ENCODE data around the gene OR10AD1. TPM values are rescaled to one million over a fixed set of nuclear protein-coding genes. Genes with fewer than 3 reads are reported as not detected.

Gene OR10AD1
- total and polyA plus RNA-seq, 9 of the 15 experiments (the other 6 are each of a cell fraction or from before 2014, with no cell fraction given) = not detected

DNA sequence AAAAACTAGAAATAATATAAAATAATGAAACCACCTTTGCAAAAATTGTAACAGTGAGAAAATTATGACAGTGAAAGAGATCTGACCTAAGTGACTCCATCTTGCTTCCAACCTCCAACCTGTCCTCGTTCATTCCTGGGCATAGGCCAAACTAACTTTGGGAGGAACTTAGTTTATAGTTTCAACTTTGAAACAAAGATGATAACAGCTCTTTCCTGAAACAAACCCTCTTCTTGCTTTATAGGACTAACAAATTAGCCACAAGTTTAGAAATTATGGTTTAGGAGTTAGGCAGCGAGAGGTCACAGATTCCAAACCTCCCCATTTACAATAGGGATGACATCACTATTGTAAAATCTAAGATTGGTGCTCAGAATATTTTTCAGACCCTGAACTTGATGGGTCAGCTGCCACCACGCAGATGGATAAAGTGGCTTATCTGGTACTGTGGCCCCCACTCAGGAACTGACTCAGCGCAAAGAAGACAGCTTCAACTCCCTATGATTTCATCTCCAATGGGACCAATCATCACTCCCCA, 32.8 kb upstream of the OR10AD1 start (continued):
- TF ChIP-seq KAT7 (CRISPR knock-in tag; IDR thresholded peaks at IDR 0.05; ENCODE audit: borderline replicate concordance) = no peak
- TF ChIP-seq C11orf30 (IDR thresholded peaks at IDR 0.05; ENCODE audit: low read depth) = peak; percentile 81
- TF ChIP-seq NR4A1 (CRISPR knock-in tag; IDR thresholded peaks at IDR 0.05) = no peak
- peak; percentile 95 for TF ChIP-seq NR4A1 (tag; IDR thresholded peaks at IDR 0.05)
- no peak for TF ChIP-seq CEBPG (CRISPR knock-in tag; IDR thresholded peaks at IDR 0.05)
- peak in 1 of 2 experiments; percentile 25; a peak in 1 of 4 replicates for TF ChIP-seq CEBPG (tag; conservative IDR thresholded peaks at IDR 0.05 in 1 of 2, IDR thresholded peaks at IDR 0.05 in 1 of 2)
- TF ChIP-seq POLR2AphosphoS2 (IDR thresholded peaks at IDR 0.05; ENCODE audit: low read length) = no peak
- TF ChIP-seq SRSF9 (IDR thresholded peaks at IDR 0.05; ENCODE audit: borderline replicate concordance, low read depth, low read length) = no peak
- TF ChIP-seq SRSF3 (IDR thresholded peaks at IDR 0.05; ENCODE audit: insufficient read depth, low read length) = no peak
- no peak for TF ChIP-seq EHMT2 (IDR thresholded peaks at IDR 0.05)
- TF ChIP-seq ZNF347 (CRISPR knock-in tag; IDR thresholded peaks at IDR 0.05; ENCODE audit: low read depth) = no peak
- TF ChIP-seq MAFK (IDR thresholded peaks at IDR 0.05; ENCODE audit: low read length) = peak; percentile 43; the same call in 1 of the 2 replicates
- peak; percentile 24; the same call in 1 of the 2 replicates for TF ChIP-seq NCOR1 (IDR thresholded peaks at IDR 0.05)
- no peak for TF ChIP-seq HDAC1 (IDR thresholded peaks at IDR 0.05)
- TF ChIP-seq HNRNPH1 (optimal IDR thresholded peaks at IDR 0.05; ENCODE audit: low read depth, low read length) = no peak
- no peak; the same call in 1 of the 2 replicates for TF ChIP-seq GABPA (tag; conservative IDR thresholded peaks at IDR 0.05; ENCODE audit: low read depth)
- peak; percentile 20 to 42; a peak in 1 of 4 replicates for TF ChIP-seq KDM1A (IDR thresholded peaks at IDR 0.05)
- TF ChIP-seq ZFPM2 (CRISPR knock-in tag; IDR thresholded peaks at IDR 0.05) = no peak
- peak; percentile 97 for TF ChIP-seq PTTG1 (tag; IDR thresholded peaks at IDR 0.05; ENCODE audit: low read depth)
- TF ChIP-seq CHD4 (IDR thresholded peaks at IDR 0.05; ENCODE audit: insufficient read depth, insufficient replicate concordance, low read depth, low read length, poor library complexity, severe bottlenecking) = no peak
- peak; percentile 71; the same call in 1 of the 2 replicates for TF ChIP-seq ZNF41 (CRISPR knock-in tag; conservative IDR thresholded peaks at IDR 0.05)
- TF ChIP-seq, protein P1, sequence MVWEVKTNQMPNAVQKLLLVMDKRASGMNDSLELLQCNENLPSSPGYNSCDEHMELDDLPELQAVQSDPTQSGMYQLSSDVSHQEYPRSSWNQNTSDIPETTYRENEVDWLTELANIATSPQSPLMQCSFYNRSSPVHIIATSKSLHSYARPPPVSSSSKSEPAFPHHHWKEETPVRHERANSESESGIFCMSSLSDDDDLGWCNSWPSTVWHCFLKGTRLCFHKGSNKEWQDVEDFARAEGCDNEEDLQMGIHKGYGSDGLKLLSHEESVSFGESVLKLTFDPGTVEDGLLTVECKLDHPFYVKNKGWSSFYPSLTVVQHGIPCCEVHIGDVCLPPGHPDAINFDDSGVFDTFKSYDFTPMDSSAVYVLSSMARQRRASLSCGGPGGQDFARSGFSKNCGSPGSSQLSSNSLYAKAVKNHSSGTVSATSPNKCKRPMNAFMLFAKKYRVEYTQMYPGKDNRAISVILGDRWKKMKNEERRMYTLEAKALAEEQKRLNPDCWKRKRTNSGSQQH (CRISPR knock-in tag; IDR thresholded peaks at IDR 0.05) = peak; percentile 88
- peak; percentile 97 for TF ChIP-seq DDX20 (tag; IDR thresholded peaks at IDR 0.05; ENCODE audit: low read depth)
- TF ChIP-seq HNRNPLL (IDR thresholded peaks at IDR 0.05; ENCODE audit: low read depth, low read length, poor library complexity, severe bottlenecking) = no peak
- TF ChIP-seq, protein P2, sequence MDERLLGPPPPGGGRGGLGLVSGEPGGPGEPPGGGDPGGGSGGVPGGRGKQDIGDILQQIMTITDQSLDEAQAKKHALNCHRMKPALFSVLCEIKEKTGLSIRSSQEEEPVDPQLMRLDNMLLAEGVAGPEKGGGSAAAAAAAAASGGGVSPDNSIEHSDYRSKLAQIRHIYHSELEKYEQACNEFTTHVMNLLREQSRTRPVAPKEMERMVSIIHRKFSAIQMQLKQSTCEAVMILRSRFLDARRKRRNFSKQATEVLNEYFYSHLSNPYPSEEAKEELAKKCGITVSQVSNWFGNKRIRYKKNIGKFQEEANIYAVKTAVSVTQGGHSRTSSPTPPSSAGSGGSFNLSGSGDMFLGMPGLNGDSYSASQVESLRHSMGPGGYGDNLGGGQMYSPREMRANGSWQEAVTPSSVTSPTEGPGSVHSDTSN (CRISPR knock-in tag; IDR thresholded peaks at IDR 0.05; ENCODE audit: low read depth) = no peak
- TF ChIP-seq, protein P2 (tag; conservative IDR thresholded peaks at IDR 0.05; ENCODE audit: low read depth) = 0 out of 2 replicates have a peak, but pooled peaks have one; percentile 55
- TF ChIP-seq TFAM (CRISPR knock-in tag; conservative IDR thresholded peaks at IDR 0.05) = no peak

Measured in K562 (cell line).